Endodermal cell (in vitro differentiated cells): ENCODE results near the gene GRIA4. TPM values are rescaled to one million over a fixed set of nuclear protein-coding genes. Genes with fewer than 3 reads are reported as not detected.

Source experiments
- DNase-seq: peaks from one replicate; pipeline ENCODE4 v3.0.0-alpha.2; 2017
- H3K27ac ChIP-seq: 2 replicates; pipeline ENCODE4 v1.5.1; 2013; ENCODE audit warnings: mild to moderate bottlenecking, low read depth, low read length, moderate library complexity
- H3K27me3 ChIP-seq: 2 replicates; pipeline ENCODE4 v1.6.1; 2013; ENCODE audit warnings: mild to moderate bottlenecking, low read length, moderate library complexity; ENCODE audit not compliant: insufficient read depth, control insufficient read depth, poor library complexity, severe bottlenecking
- H3K36me3 ChIP-seq: 2 replicates; pipeline ENCODE4 v1.7.0; 2013; ENCODE audit warnings: mild to moderate bottlenecking, low read length, moderate library complexity; ENCODE audit not compliant: control insufficient read depth, insufficient read depth
- H3K4me1 ChIP-seq: one replicate; pipeline ENCODE4 v1.7.0; 2013; ENCODE audit warnings: low read length; ENCODE audit not compliant: control insufficient read depth, insufficient read depth
- H3K4me3 ChIP-seq: 2 replicates; pipeline ENCODE4 v1.5.1; 2013; ENCODE audit warnings: mild to moderate bottlenecking, low read length, moderate library complexity
- H3K9ac ChIP-seq: 2 replicates; pipeline ENCODE4 v1.6.1; 2013; ENCODE audit warnings: mild to moderate bottlenecking, low read length, moderate library complexity; ENCODE audit not compliant: poor library complexity, severe bottlenecking; ENCODE audit errors: extremely low read depth
- H3K9me3 ChIP-seq: 2 replicates; pipeline ENCODE4 v1.6.1; 2013; ENCODE audit warnings: mild to moderate bottlenecking, low read length, moderate library complexity; ENCODE audit not compliant: control insufficient read depth
- H3K27ac Mint-ChIP-seq: 2 replicates; pipeline ENCODE4 v1.8.0; 2020; ENCODE audit warnings: mixed read lengths
- H3K27me3 Mint-ChIP-seq: 2 replicates; pipeline ENCODE4 v1.8.0; 2021; ENCODE audit warnings: mild to moderate bottlenecking, mixed read lengths; ENCODE audit not compliant: insufficient read depth
- H3K36me3 Mint-ChIP-seq: 2 replicates; pipeline ENCODE4 v1.8.0; 2020; ENCODE audit warnings: low read depth, mixed read lengths
- H3K4me1 Mint-ChIP-seq: 2 replicates; pipeline ENCODE4 v1.8.0; 2020; ENCODE audit warnings: mixed read lengths
- H3K4me3 Mint-ChIP-seq: 2 replicates; pipeline ENCODE4 v1.8.0; 2020; ENCODE audit warnings: mild to moderate bottlenecking, moderate library complexity, mixed read lengths
- H3K9me3 Mint-ChIP-seq: 2 replicates; pipeline ENCODE4 v1.8.0; 2020; ENCODE audit warnings: mild to moderate bottlenecking, mixed read lengths
- CTCF ChIP-seq: fragments of 200-600 bp; sonication (generic); conservative IDR thresholded peaks from 2 replicates; pipeline ENCODE4 v1.5.0; 2021; ENCODE audit warnings: antibody characterized with exemption, mild to moderate bottlenecking
- WGBS, 2 experiments: methylation state at CpG; one replicate each; pipeline versions ENCODE4 v1.1.5 to v1.1.7; 2013; ENCODE audit warnings: missing lambda C conversion rate in 2 of 2, mixed read lengths in 1 of 2; ENCODE audit not compliant: insufficient coverage in 1 of 2, insufficient read length in 1 of 2; 5-methylcytosine and 5-hydroxymethylcytosine counted together
- total RNA-seq, 2 donors: library from RNA; stranded (reverse); fragmentation: NEBNext Ultra II Directional in 1 of 2; extraction: Animal tissue kit (Norgen Biotek cat#: 25700) in 1 of 2; gene quantifications; 2 replicates in 1 of 2; 3 replicates in 1 of 2; pipeline ENCODE4 v1.2.1, GENCODE V29; 2021

GRIA4 gene
- total RNA-seq, 2 donors from 2014 or later: 0.18 to 0.37 TPM

- H3K27ac ChIP-seq: no peak overlapping the region
- H3K9me3 ChIP-seq: no peaks in the 10 kb centered on the region
- Mint-ChIP-seq H3K27me3 (no peaks in the 10 kb centered on the region), H3K9me3 (no peaks in the 10 kb centered on the region), H3K4me3 (no peak overlapping the region), H3K36me3 (no peaks in the 10 kb centered on the region), H3K4me1 (no peaks in the 10 kb centered on the region), H3K27ac (no peak overlapping the region)
- no peak overlapping the region for H3K9ac ChIP-seq
- no peak overlapping the region for H3K4me3 ChIP-seq
- TF ChIP-seq CTCF: no peak
- no peaks in the 10 kb centered on the region for H3K4me1 ChIP-seq
- H3K27me3 ChIP-seq: no peaks in the 10 kb centered on the region
- no peak for DNase-seq
- no peaks in the 10 kb centered on the region for H3K36me3 ChIP-seq
- WGBS, 2 experiments: 76 to 84% methylated on average over 2 to 3 of the region's 3 CpGs
Observed at GRCh38 chr11:105968021-105968697, 358.3 kb downstream of the GRIA4 start.

GRCh38 chr11:105969756-105970155, 359.9 kb downstream of the GRIA4 start:
- WGBS, 2 experiments: 85% methylated on average over 1 of the region's 1 CpG; no CpG with 5 or more reads in 1 of the 2 experiments
- no peaks in the 10 kb centered on the region for H3K9me3 Mint-ChIP-seq

GRCh38 chr11:105975128-105975527, 365.3 kb downstream of the GRIA4 start:
- DNase-seq: no peak
- Mint-ChIP-seq H3K36me3 (no peaks in the 10 kb centered on the region), H3K27ac (no peak overlapping the region), H3K9me3 (no peaks in the 10 kb centered on the region), H3K4me1 (no peaks in the 10 kb centered on the region), H3K4me3 (no peak overlapping the region), H3K27me3 (no peaks in the 10 kb centered on the region)
- H3K9ac ChIP-seq: no peak overlapping the region
- H3K36me3 ChIP-seq: no peaks in the 10 kb centered on the region
- H3K27ac ChIP-seq: no peak overlapping the region
- H3K4me3 ChIP-seq: no peak overlapping the region
- H3K4me1 ChIP-seq: no peaks in the 10 kb centered on the region
- no peaks in the 10 kb centered on the region for H3K27me3 ChIP-seq
- H3K9me3 ChIP-seq: no peaks in the 10 kb centered on the region
- TF ChIP-seq CTCF: no peak
- 80 to 92% methylated on average over 1 of the region's 1 CpG for WGBS, 2 experiments

More at GRCh38 chr11:105969756-105970155, 359.9 kb downstream of the GRIA4 start:
- TF ChIP-seq CTCF: no peak
- no peaks in the 10 kb centered on the region for H3K36me3 Mint-ChIP-seq
- H3K4me1 ChIP-seq: no peaks in the 10 kb centered on the region
- H3K9me3 ChIP-seq: no peaks in the 10 kb centered on the region
- no peaks in the 10 kb centered on the region for H3K27me3 ChIP-seq
- no peak overlapping the region for H3K4me3 ChIP-seq
- no peaks in the 10 kb centered on the region for H3K36me3 ChIP-seq
- H3K4me1 Mint-ChIP-seq: no peaks in the 10 kb centered on the region
- DNase-seq: no peak
- no peak overlapping the region for H3K27ac Mint-ChIP-seq
- H3K4me3 Mint-ChIP-seq: no peak overlapping the region
- H3K27me3 Mint-ChIP-seq: no peaks in the 10 kb centered on the region
- no peak overlapping the region for H3K27ac ChIP-seq
- H3K9ac ChIP-seq: no peak overlapping the region
